GM19240 (cell line): ENCODE measurements around the gene MBD4.
"Not testable (repeated sequence)": the region's sequence is repeated elsewhere in the genome, so short reads cannot be mapped to it uniquely, and the experiment has no call there.

Source experiments
- DNase-seq: peaks from one replicate; pipeline ENCODE4 v3.0.0; 2011; ENCODE audit warnings: low spot score; ENCODE audit not compliant: insufficient read length

The MBD4 gene

GRCh38 chr3:129439817-129440617 is at the start of gene MBD4, which contains the start of gene IFT122:
MBD4 (minus strand) TSS chr3:129439948; CDS start chr3:129439833, 115 bp downstream.
IFT122 (plus strand) TSS chr3:129440224; CDS start chr3:129440331, 107 bp downstream.
- DNase-seq: peak; percentile 94

DNA sequence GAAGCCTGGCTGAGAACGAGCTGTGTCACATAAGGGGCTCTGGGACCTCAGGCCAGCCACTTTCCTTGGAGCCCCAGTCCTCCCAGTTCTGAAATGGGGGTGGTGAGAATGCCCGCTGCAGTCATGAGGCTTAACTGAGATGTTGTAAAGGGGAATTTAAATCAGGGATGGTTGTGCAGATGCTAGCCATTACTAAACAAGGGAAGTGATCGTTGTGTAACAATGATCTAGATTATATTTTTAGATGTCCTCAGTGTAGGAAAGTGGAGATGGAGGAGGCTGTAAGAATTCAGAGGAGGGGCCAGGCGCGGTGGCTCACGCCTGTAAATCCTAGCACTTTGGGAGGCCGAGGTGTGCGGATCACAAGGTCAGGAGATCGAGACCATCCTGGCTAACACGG is 49.5 kb upstream of the MBD4 start:
- DNase-seq: not testable (repeated sequence)

GRCh38 chr3:129487868-129488335 is 48.2 kb upstream of the MBD4 start:
- not testable (repeated sequence) for DNase-seq

GRCh38 chr3:129487183-129487867 is 47.6 kb upstream of the MBD4 start:
- no peak for DNase-seq

- no peak for DNase-seq
Observed at GRCh38 chr3:129486664-129487035, 46.9 kb upstream of the MBD4 start.

DNA sequence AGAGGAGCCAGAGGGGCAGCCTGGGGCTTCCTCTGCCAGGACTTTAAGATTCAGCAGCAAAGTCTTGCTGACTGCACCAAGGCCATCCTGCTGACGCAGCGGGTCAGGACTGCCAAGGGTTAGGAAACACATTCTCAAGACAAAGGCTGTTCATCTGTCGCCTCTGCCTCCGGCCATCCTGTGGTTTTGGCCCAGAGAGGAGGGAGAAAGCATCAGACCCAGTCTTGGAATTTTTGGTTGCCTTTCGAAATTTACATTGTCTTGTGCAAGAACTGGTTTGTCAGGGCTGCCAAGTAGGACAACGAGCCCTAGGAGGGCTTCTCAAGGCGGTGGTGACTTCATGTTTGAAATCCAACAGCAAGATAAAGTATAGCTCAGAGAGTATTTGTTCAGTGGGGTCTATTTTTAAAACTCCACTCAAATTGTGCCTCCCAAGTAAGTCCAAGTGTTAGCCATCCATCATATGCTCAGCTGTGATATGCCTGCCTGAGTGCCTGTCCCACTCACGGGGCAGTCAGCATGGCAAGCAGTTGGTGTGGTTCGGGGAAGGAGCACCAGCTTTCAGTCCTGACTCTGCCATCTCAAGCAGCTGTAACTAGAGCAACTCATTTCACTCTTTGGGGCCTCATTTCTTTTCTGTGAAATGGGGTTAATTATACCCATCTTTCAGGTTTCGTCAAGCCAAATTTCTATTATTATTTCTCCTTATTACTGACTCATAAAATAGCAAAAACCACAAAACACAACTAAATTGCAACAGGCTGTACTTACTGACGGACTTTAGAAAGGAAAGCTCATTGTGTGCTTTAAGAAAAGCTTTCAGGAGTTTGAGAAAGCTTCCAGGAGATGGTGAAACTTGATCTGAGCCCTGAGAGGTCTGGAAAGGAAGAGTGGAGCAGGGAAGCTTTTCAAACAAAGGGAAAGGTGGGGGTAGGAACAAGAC is 46.2 kb upstream of the MBD4 start:
- DNase-seq: no peak

DNA sequence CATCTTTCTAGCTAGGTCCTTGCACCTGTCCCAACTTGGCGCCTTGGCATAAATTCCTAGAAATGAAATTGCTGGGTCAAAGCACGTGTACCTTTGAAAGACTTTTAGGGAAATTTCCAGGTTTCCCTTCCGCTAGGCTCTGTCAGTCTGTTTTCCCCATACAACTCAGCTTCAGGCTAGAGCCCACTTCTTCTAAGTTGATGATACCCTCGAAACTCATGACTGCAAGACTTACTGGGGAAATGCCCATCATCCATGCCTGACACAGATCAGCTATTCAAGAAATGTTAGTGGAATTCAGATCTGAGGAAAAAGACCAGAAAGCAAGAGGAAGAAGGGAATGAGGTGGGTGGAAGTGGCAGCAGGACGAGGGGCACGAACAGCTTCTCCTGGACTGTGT is 45.4 kb upstream of the MBD4 start:
- DNase-seq: not testable (repeated sequence)

DNA sequence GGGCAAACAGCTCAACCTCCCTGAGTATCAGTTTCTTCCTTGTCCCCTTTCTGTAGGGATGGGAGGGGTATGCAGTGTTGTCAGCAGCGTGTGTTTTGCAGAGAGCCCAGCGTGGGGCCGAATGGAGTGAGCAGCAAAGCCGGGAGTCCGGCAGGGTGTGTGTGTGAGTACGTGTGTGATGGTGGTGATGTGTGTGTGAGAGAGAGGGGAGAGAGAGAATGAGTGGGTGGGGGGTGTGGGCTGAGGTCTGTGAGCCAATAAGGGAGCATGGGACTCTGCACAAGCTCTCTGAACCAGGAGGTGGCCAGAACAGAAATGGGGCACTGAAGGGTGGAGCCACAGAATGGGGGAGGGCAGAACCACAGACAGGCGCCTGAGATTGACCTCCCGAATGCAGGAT is 44.1 kb upstream of the MBD4 start:
- DNase-seq: no peak

DNA sequence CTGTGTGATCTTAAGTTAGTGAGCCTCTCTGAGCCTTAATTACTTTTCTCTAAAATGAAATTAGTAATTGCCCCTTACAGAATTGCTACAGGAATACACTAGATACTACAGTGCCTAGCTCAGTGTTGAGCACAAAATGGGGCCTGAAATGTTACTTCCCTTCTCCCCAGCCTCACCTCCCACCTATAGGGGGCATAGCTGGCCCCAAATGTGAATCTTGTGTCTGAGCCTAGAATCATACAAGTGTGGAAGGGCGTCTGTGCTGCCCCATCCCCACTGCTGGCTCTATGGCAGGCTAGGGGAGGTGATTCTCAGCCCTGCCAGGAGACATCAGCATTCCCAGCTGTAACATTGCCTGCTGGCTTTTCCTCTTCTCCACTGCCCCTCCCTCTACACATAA is 43.0 kb upstream of the MBD4 start:
- no peak for DNase-seq

GRCh38 chr3:129481766-129482332 is 42.1 kb upstream of the MBD4 start:
- DNase-seq: no peak

- not testable (repeated sequence) for DNase-seq
Observed at GRCh38 chr3:129481225-129481765, 41.5 kb upstream of the MBD4 start.

- no peak for DNase-seq
Observed at GRCh38 chr3:129476586-129476985, 36.8 kb upstream of the MBD4 start.

DNA sequence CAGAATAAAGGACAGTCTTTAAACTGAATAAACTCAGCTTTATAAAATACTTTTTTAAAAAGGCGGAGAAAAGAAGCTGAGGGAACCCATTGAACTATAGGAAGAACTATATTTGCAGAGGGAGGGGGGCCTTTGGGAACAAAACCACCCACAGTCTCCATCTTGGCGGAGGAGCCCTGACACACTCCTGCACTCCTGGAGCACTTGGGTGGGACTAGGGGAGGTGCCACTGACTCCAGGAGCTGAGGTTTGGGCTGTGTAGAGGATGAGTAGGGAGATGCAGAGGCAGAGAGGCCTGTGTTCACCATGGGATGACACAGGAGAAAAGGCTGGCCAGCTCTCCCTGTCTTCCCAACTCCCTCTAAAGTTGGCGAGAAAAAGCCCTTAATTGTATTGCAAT is 36.1 kb upstream of the MBD4 start:
- no peak for DNase-seq

- no peak for DNase-seq
Observed at GRCh38 chr3:129474984-129475804, 35.4 kb upstream of the MBD4 start.

DNA sequence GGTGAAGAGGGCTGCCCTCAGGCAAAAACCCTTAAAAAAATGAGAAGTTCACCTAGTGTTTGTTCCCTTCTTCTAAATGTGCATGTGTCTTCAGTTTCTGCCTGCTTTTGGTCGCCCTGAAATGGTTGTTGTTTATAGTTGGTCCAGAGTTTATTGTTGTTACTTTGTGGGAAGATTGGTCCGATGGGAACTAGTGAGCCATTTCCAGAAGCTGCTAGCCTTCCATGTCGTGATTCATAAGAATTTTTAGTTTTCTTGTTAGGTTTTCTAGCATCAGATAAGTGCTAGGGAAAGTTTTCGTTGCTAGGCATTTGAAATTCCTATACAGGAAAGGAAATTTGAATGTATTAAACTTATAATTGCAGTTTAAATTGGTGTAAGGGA is 34.0 kb upstream of the MBD4 start:
- DNase-seq: no peak

- DNase-seq: no peak
Observed at GRCh38 chr3:129473067-129473768, 33.5 kb upstream of the MBD4 start.

DNA sequence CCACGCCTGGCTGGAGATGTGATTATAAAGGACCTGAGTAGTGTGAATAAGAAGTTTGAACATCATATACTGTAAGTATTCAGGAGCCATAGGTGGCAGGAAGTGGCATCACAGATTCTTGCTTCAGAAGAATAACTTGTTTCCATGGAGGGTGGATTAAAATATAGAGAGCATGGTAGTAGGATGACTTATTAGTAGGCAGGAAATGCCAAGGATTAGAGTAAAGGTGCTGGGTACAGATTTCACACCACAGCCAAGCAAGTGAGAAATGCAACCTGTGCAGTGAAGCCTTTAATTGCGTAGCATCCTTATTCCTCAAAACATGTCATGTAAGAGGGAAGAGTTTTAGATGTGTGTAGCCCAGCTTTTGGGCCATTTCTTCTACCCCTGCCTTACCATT is 31.1 kb upstream of the MBD4 start:
- DNase-seq: no peak

DNA sequence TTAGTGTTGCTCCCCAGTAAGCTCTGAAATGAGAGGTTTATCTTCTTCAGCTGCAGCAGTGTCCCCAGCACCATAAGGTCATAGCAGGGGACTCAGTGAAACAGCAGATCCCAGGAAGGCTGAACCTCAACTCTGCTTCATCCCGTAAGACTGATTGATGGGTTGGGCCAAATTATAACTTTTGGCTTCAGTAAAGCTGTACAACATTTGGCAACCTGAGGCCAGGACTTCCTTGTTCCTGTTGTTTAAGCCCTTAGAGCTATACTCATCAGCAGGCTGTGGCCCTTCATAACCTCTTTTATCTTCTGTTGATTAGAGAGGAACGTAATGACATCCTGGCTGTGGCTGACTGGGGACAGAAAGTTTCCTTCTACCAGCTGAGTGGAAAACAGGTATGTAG is 29.3 kb upstream of the MBD4 start:
- DNase-seq: no peak

DNA sequence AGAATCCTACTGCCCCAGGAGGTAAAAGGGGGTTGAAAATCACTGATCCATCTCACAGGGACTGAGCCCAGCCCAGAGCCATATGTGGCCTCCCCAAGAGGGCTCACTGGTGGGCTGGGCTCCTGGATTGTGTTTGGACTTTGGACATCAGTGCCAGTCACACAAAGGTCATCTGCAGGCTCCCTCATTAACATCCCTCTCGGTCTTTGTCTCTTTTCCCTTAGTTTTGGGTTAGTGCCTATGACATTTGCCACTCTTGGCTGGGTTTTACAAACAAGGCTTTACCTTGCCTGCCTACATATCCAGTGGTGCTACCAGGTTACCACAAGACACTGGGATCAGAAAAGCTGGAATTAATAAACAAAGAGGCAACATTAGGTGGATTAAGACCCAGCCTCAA is 28.2 kb upstream of the MBD4 start:
- DNase-seq: no peak
